Measurements from ENCODE around the gene TRAPPC2L. TPM values are rescaled to one million over a fixed set of nuclear protein-coding genes. Genes with fewer than 3 reads are reported as not detected.
A peak's percentile ranks its signal among the peaks of the same experiment; 100 is the strongest.

TRAPPC2L gene
- total and polyA plus RNA-seq, 2 of the 13 experiments (the other 11 are each of a cell fraction or from before 2014, with no cell fraction given), result 96.3 to 107 TPM

GRCh38 chr16:88809676-88810165, 47.2 kb upstream of the TRAPPC2L start:
- ATAC-seq, result no peak
- peak overlapping the region in 1 of 3 experiments; percentile 90; a peak in 2 of 6 replicates for H3K4me3 ChIP-seq (replicated peaks in 1 of 3; ENCODE audit: insufficient read depth in 1 of 3, low read depth in 2 of 3, low read length in 3 of 3)
- TF ChIP-seq ZZZ3 (CRISPR knock-in tag; IDR thresholded peaks at IDR 0.05; ENCODE audit: borderline replicate concordance) (no peak), CEBPG (CRISPR knock-in tag; IDR thresholded peaks at IDR 0.05) (no peak), ZXDC (CRISPR knock-in tag; IDR thresholded peaks at IDR 0.05) (no peak), POLR2AphosphoS5 (IDR thresholded peaks at IDR 0.05; ENCODE audit: low read depth, low read length) (peak; percentile 60), DZIP1 (CRISPR knock-in tag; IDR thresholded peaks at IDR 0.05) (0 out of 2 replicates have a peak, but pooled peaks have one; percentile 45), RBFOX2 (IDR thresholded peaks at IDR 0.05; ENCODE audit: low read depth, low read length) (peak; percentile 71), SP5 (CRISPR knock-in tag; IDR thresholded peaks at IDR 0.05; ENCODE audit: borderline replicate concordance, low read depth) (no peak), ZBTB4 (CRISPR knock-in tag; IDR thresholded peaks at IDR 0.05; ENCODE audit: borderline replicate concordance) (no peak), REPIN1 (CRISPR knock-in tag; IDR thresholded peaks at IDR 0.05; ENCODE audit: borderline replicate concordance, low read depth) (no peak), NCOA1 (CRISPR knock-in tag; IDR thresholded peaks at IDR 0.05) (no peak), POGK (CRISPR knock-in tag; conservative IDR thresholded peaks at IDR 0.05) (no peak)

More at GRCh38 chr16:88809676-88810165, 47.2 kb upstream of the TRAPPC2L start:
- ChIA-PET CTCF (ENCODE audit: low intra/inter-chr PET ratio, low total read pairs) (no interaction called here), POLR2A (interaction anchor here (0.8 to 4.9 kb wide), 7 partner anchors 9 to 361 kb away, joined by 3 to 36 read pairs (median 11); partner anchors contain the start of genes CDH15, GALNS, PIEZO1 and TRAPPC2L)
- peaks cover 35% of the 10 kb centered on the region for H3K4me1 ChIP-seq (ENCODE audit: insufficient read depth, low read length)
- peak overlapping the region; percentile 90; the same call in 1 of the 2 replicates for H3K9ac ChIP-seq (ENCODE audit: insufficient read depth, low read depth, low read length)
- no peak for DNase-seq (ENCODE audit: low spot score)
- no peak overlapping the region for H2AFZ ChIP-seq (ENCODE audit: low read length)
- no peak for FAIRE-seq
- peaks cover 14% of the 10 kb centered on the region; the same call in 1 of the 2 replicates for H4K20me1 ChIP-seq (ENCODE audit: insufficient read depth, low read length)
- H3K4me2 ChIP-seq (ENCODE audit: low read depth, low read length), result peak overlapping the region; percentile 98
- in situ Hi-C loops (cut with HindIII; ENCODE audit: extremely low pct_ligation_motif_present, low pct_unique_long_range_greater_than_20kb), result loop anchor here (5.0 kb wide), 1 partner anchor 48 kb away; the partner anchor contains the start of genes GALNS and TRAPPC2L
- H3K27me3 ChIP-seq (ENCODE audit: control insufficient read depth in 1 of 2, insufficient read depth in 2 of 2, low read length in 2 of 2), result no peaks in the 10 kb centered on the region
- no peaks in the 10 kb centered on the region for H3K9me3 ChIP-seq (ENCODE audit: low read length)
- WGBS (ENCODE audit: low lambda C conversion rate), result 91% methylated on average over 5 of the region's 10 CpGs
- H3K36me3 ChIP-seq (replicated peaks in 1 of 2; ENCODE audit: control insufficient read depth in 1 of 2, insufficient read depth in 2 of 2, low read length in 2 of 2), result peaks cover 15 to 43% of the 10 kb centered on the region in 2 experiments
- intact Hi-C loops (cut with micrococcal nuclease; ENCODE audit: unreplicated experiment), result loop anchor here (5.0 kb wide), 1 partner anchor 52 kb away; no protein-coding TSS in a partner anchor
- TSS peak; percentile 52 for BruUV-seq (replicated peaks)
- H3K27ac ChIP-seq (ENCODE audit: extremely low read length, insufficient read depth, low read length), result peak overlapping the region; percentile 76
- peaks cover 28% of the 10 kb centered on the region for H3K79me2 ChIP-seq (ENCODE audit: insufficient read depth, low read length)

Data from HepG2 (cell line).